ENCODE results near the gene CRYL1. TPM values are rescaled to one million over a fixed set of nuclear protein-coding genes. Genes with fewer than 3 reads are reported as not detected.

The CRYL1 gene
- total and polyA plus RNA-seq, 9 of the 15 experiments (the other 6 are each of a cell fraction or from before 2014, with no cell fraction given) = 1.0 to 6.9 (median 2.4) TPM

- TF ChIP-seq ZBTB40 (IDR thresholded peaks at IDR 0.05) = 0 out of 2 replicates have a peak, but pooled peaks have one; percentile 24
- TF ChIP-seq ZBTB40 (CRISPR knock-in tag; IDR thresholded peaks at IDR 0.05) = no peak
- no peak for TF ChIP-seq TOE1 (IDR thresholded peaks at IDR 0.05; ENCODE audit: borderline replicate concordance)
- no peak for TF ChIP-seq TOE1 (CRISPR knock-in tag; IDR thresholded peaks at IDR 0.05; ENCODE audit: borderline replicate concordance, low read depth)
- TF ChIP-seq ZNF57 (CRISPR knock-in tag; IDR thresholded peaks at IDR 0.05) = no peak
- peak; percentile 72 for TF ChIP-seq RBFOX2 (IDR thresholded peaks at IDR 0.05; ENCODE audit: low read depth, low read length)
- no peak for TF ChIP-seq ARID3A (IDR thresholded peaks at IDR 0.05; ENCODE audit: borderline replicate concordance, low read depth, low read length)
- TF ChIP-seq HES1 (IDR thresholded peaks at IDR 0.05; ENCODE audit: low read depth) = no peak
- no peak for TF ChIP-seq ZNF586 (CRISPR knock-in tag; conservative IDR thresholded peaks at IDR 0.05)
- no peak for TF ChIP-seq BACH1 (tag; IDR thresholded peaks at IDR 0.05)
Observed at GRCh38 chr13:20525601-20526544, at the start of gene CRYL1 (continued).

Data from K562 (cell line).